ENCODE measurements around the gene GPC4. TPM values are rescaled to one million over a fixed set of nuclear protein-coding genes. Genes with fewer than 3 reads are reported as not detected.

The GPC4 gene
- total RNA-seq, 1 donor from 2014 or later: 86.4 TPM

GRCh38 chrX:133321451-133321850 is 93.8 kb downstream of the GPC4 start:
- no peak overlapping the region for H3K27ac Mint-ChIP-seq (ENCODE audit: unreplicated experiment)
- Histone ChIP-seq H3K9ac (ENCODE audit: low read length) (no peak overlapping the region), H3K4me3 (ENCODE audit: insufficient read depth, low read depth, low read length) (no peak overlapping the region), H3K36me3 (ENCODE audit: insufficient read depth, low read length) (no peaks in the 10 kb centered on the region), H4K20me1 (ENCODE audit: insufficient read depth, low read length) (peaks cover 3% of the 10 kb centered on the region), H3K9me3 (ENCODE audit: insufficient read depth, low read depth, low read length) (no peaks in the 10 kb centered on the region), H3K27ac (ENCODE audit: low read depth, low read length) (no peak overlapping the region), H3K4me2 (ENCODE audit: low read length) (no peak overlapping the region), H3K27me3 (ENCODE audit: insufficient read depth, low read length) (no peaks in the 10 kb centered on the region), H3K4me1 (ENCODE audit: insufficient read depth, low read length) (no peaks in the 10 kb centered on the region), H3K79me2 (ENCODE audit: insufficient read depth, low read length) (no peaks in the 10 kb centered on the region), H2AFZ (ENCODE audit: low read depth, low read length) (no peak overlapping the region)
- TF ChIP-seq EZH2 (IDR thresholded peaks at IDR 0.05; ENCODE audit: insufficient read depth, low read length) (no peak), CTCF (IDR thresholded peaks at IDR 0.05; ENCODE audit: insufficient read depth, low read depth, low read length) (no peak)
- H3K36me3 Mint-ChIP-seq (ENCODE audit: low read depth, unreplicated experiment): no peaks in the 10 kb centered on the region
- no peaks in the 10 kb centered on the region for H3K27me3 Mint-ChIP-seq (ENCODE audit: low read depth, unreplicated experiment)
- DNase-seq (ENCODE audit: low read depth) (peak; percentile 32), FAIRE-seq (peak; percentile 98)
- H3K4me1 Mint-ChIP-seq (ENCODE audit: low read depth, unreplicated experiment): peaks cover 11% of the 10 kb centered on the region
- H3K4me3 Mint-ChIP-seq (ENCODE audit: unreplicated experiment): no peak overlapping the region
- no peaks in the 10 kb centered on the region for H3K9me3 Mint-ChIP-seq (ENCODE audit: unreplicated experiment)

GRCh38 chrX:133314281-133314680 is 101.0 kb downstream of the GPC4 start:
- no peak for TF ChIP-seq EZH2 (IDR thresholded peaks at IDR 0.05; ENCODE audit: insufficient read depth, low read length)
- TF ChIP-seq CTCF (IDR thresholded peaks at IDR 0.05; ENCODE audit: insufficient read depth, low read depth, low read length): no peak
- no peak overlapping the region for H3K4me2 ChIP-seq (ENCODE audit: low read length)
- H3K27ac Mint-ChIP-seq (ENCODE audit: unreplicated experiment): no peak overlapping the region
- H3K36me3 Mint-ChIP-seq (ENCODE audit: low read depth, unreplicated experiment): no peaks in the 10 kb centered on the region
- H2AFZ ChIP-seq (ENCODE audit: low read depth, low read length): no peak overlapping the region
- no peak overlapping the region for H3K9ac ChIP-seq (ENCODE audit: low read length)
- no peaks in the 10 kb centered on the region for H3K4me1 ChIP-seq (ENCODE audit: insufficient read depth, low read length)
- no peaks in the 10 kb centered on the region for H3K79me2 ChIP-seq (ENCODE audit: insufficient read depth, low read length)
- DNase-seq (ENCODE audit: low read depth): no peak
- no peak for FAIRE-seq
- no peak overlapping the region for H3K4me3 Mint-ChIP-seq (ENCODE audit: unreplicated experiment)
- H3K4me3 ChIP-seq (ENCODE audit: insufficient read depth, low read depth, low read length): no peak overlapping the region
- no peak overlapping the region for H3K27ac ChIP-seq (ENCODE audit: low read depth, low read length)
- H4K20me1 ChIP-seq (ENCODE audit: insufficient read depth, low read length): no peaks in the 10 kb centered on the region
- no peaks in the 10 kb centered on the region for H3K9me3 Mint-ChIP-seq (ENCODE audit: unreplicated experiment)
- no peaks in the 10 kb centered on the region for H3K36me3 ChIP-seq (ENCODE audit: insufficient read depth, low read length)
- no peaks in the 10 kb centered on the region for H3K27me3 Mint-ChIP-seq (ENCODE audit: low read depth, unreplicated experiment)
- H3K9me3 ChIP-seq (ENCODE audit: insufficient read depth, low read depth, low read length): no peaks in the 10 kb centered on the region
- H3K27me3 ChIP-seq (ENCODE audit: insufficient read depth, low read length): no peaks in the 10 kb centered on the region
- H3K4me1 Mint-ChIP-seq (ENCODE audit: low read depth, unreplicated experiment): peaks cover 4% of the 10 kb centered on the region

GRCh38 chrX:133308499-133308897 is 106.8 kb downstream of the GPC4 start:
- no peak overlapping the region for H3K9ac ChIP-seq (ENCODE audit: low read length)
- no peak overlapping the region for H3K4me3 ChIP-seq (ENCODE audit: insufficient read depth, low read depth, low read length)
- FAIRE-seq (no peak), DNase-seq (ENCODE audit: low read depth) (no peak)
- Mint-ChIP-seq H3K4me3 (ENCODE audit: unreplicated experiment) (no peak overlapping the region), H3K27me3 (ENCODE audit: low read depth, unreplicated experiment) (no peaks in the 10 kb centered on the region), H3K27ac (ENCODE audit: unreplicated experiment) (no peak overlapping the region), H3K4me1 (ENCODE audit: low read depth, unreplicated experiment) (peaks cover 5% of the 10 kb centered on the region), H3K36me3 (ENCODE audit: low read depth, unreplicated experiment) (peaks cover 5% of the 10 kb centered on the region), H3K9me3 (ENCODE audit: unreplicated experiment) (no peaks in the 10 kb centered on the region)
- H3K36me3 ChIP-seq (ENCODE audit: insufficient read depth, low read length): no peaks in the 10 kb centered on the region
- no peak overlapping the region for H3K4me2 ChIP-seq (ENCODE audit: low read length)
- H3K79me2 ChIP-seq (ENCODE audit: insufficient read depth, low read length): no peaks in the 10 kb centered on the region
- no peak overlapping the region for H2AFZ ChIP-seq (ENCODE audit: low read depth, low read length)
- TF ChIP-seq EZH2 (IDR thresholded peaks at IDR 0.05; ENCODE audit: insufficient read depth, low read length) (no peak), CTCF (IDR thresholded peaks at IDR 0.05; ENCODE audit: insufficient read depth, low read depth, low read length) (no peak)
- no peaks in the 10 kb centered on the region for H3K27me3 ChIP-seq (ENCODE audit: insufficient read depth, low read length)
- H4K20me1 ChIP-seq (ENCODE audit: insufficient read depth, low read length): no peaks in the 10 kb centered on the region
- H3K9me3 ChIP-seq (ENCODE audit: insufficient read depth, low read depth, low read length): no peaks in the 10 kb centered on the region
- H3K27ac ChIP-seq (ENCODE audit: low read depth, low read length): no peak overlapping the region
- no peaks in the 10 kb centered on the region for H3K4me1 ChIP-seq (ENCODE audit: insufficient read depth, low read length)

Measured in astrocyte (in vitro differentiated cells and primary cell).